Measurements from ENCODE around the gene GPATCH8.

The GPATCH8 gene

DNA sequence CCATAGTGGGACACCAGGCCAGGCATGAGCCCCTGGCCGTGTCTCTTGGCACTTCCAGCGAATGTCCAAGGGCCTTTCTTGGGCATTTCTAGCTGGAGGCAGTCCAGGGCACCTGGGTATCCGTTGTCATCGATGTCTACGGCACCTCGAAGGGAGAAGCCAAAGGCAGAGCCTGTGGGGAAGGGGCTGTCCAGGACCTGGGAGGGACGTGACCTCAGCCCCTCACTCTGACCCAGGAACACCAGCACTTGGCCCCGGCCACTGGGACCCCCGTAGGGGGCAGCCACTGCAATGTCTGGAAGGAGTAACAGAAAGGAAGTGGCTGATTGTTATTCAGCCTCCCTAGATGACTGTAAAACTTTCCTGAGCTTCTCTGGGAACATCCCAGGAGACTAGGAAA, 122.4 kb downstream of the GPATCH8 start:
- TF ChIP-seq CTCF (IDR thresholded peaks at IDR 0.05), result no peak

DNA sequence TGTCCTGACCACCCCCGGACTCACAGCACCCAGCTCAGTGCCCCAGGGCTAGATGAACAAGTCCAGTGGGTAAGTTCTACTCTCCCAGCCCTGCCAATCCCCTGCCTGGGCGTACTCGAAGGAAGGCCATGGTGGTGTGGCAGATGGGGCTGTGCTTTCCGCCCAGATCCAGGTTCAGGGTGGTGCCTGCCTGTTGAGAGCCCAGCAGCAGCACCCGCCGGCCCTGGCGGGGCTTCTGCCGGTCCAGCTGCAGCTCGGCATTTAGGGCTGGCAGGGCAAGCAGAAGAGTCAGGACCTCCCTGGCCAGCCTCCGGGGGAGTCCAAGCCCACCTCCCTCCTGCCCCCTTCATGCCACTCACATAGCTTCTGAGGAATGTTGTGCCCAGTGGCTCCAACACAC, 123.3 kb downstream of the GPATCH8 start:
- no peak for TF ChIP-seq CTCF (IDR thresholded peaks at IDR 0.05)

DNA sequence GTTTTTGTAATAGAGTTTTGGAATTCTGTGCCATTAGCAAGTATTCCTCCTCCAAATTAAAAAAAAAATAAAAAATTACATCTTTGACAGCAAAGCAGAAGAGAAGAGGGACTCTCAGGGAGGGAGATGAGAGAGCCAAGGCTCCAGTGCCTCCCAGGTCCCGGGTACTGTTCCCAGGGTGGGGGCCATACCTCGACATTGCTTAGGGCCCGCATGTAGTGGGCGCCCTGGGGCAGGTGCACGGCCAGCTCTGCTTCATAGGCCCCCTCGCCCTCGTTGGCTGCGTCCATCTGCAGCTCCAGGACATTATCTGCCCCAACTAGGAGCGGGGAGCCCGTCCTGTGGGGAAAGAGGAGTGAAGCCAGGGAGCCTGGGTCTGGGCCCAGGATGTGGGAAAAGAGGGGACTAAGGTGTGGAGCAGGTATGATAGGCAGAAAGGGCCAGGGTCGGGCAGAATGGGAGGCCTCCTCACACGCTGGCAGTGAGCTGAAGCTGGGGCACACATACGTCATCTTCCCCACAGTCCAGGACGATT, 125.0 kb downstream of the GPATCH8 start:
- TF ChIP-seq CTCF (IDR thresholded peaks at IDR 0.05), result no peak

DNA sequence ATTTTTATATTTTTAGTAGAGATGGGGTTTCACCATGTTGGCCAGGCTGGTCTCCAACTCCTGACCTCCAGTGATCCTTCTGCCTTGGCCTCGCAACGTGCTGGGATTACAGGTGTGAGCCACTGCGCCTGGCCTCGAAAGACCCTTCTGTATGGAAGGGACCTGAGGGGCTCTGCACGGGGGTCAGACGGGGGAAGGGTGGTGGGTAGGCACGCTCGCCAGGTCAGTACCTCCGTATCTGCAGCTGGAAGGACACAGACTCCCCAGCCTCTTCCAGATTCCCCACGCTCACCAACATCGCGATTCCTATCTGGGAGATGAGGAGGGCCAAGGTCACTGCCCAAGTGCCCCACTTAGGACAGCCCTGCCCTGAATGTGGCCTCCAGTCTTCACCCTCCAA, 126.4 kb downstream of the GPATCH8 start:
- no peak for TF ChIP-seq CTCF (IDR thresholded peaks at IDR 0.05)

DNA sequence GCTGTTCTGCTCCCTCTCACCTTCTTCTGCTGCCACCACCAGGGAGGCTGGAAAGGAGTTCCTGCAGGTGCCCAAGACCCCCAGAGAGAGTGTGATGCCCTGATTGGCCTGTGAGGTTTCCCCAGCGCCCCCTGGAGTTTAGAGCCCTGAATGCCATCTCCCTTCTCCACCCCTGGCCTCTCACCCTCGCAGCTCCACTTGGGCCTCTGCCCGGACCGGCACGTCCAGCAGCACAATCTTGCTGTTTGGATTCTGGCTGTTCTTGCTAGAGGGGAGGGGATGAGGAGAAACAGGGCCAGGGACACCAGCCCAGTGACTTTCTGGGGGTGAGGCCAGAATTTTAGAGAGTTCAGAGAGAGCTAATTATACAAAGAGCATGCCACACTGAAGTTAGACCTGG, 127.1 kb downstream of the GPATCH8 start:
- peak; percentile 26; the same call in 1 of the 2 replicates for TF ChIP-seq CTCF (IDR thresholded peaks at IDR 0.05)

DNA sequence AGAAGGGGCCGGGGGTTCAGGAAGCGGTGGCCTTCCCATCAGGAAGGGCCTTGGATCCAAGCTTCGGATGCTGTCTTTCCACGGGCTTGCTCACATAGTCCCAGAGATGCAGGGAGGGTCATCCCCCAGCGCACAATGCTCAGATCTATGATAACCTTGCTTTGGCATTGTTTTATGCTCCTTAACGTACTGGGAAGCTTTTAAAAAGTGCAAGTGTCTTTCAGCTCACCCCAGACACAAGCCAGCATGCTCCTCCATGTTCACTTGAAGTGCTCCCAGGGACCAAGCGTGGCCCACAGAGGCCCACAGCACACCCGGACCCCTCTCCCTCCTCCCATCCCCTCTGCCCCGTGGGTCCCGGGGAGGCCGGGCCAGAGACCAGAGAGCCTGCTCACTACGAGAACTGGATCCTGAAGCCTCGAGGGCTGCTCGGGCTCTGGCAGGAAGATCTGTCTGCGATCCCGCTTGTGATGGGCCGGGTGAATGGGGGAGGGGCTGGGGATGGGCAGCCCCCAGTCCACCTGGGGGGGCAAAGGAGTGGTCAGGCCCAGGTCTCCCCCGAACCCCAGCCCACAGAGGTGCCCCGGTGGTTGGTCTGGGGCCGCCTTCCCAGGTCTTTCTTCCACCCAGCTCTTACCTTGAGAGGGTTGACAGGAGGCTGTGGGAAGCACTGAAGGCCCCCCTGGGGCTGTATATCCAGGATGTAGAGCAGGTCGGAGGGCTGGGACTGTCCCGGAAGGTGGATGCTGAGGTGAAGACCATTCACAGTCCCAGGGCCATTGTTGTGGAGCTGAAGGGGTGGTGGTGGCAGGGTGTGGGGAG, 127.8 kb downstream of the GPATCH8 start:
- no peak for TF ChIP-seq CTCF (IDR thresholded peaks at IDR 0.05)

DNA sequence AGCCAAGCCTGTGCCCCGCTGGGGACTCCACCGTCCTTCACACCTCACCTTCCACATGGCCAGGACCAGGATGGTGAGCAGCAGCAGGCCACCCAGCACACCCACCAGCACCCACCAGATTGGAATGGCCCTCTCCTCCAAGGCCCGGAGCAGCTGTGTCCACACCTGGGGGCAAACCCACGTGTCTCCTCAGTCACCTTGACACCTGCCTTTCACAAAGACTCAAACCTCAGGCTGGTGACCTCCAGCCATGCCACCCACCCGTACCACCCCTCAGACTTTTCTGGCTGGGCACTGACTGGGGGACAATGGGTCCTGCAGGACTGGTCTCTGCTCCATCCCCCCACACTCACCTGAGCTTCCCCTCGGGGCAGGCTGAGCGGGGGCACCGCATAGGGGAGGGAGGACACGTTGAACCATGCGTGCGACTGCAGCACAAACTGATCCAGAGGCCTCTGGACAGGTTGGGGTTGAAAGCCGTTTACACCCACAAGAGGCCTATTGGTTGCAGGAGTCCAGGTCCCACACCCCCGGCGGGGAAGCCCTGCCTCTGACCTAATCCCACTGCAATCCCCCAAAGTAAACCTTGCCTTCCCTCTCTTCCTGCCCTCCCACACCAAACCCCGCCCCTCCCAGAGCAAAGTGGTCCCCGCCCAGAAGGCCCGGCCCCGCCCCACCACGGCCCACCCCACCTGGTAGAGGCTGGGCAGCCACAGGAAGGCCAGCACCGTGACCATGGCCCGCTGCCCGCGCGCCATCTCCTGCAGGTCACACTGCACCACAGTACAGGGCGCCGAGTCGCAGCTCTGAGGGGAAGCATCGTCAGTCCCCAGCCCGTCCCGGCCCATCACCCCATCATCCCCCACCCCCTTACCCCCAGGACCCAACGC, 128.7 kb downstream of the GPATCH8 start:
- TF ChIP-seq CTCF (IDR thresholded peaks at IDR 0.05), result no peak

Data from LNCAP (cell line).